ENCODE results near the gene MDM2. TPM values are rescaled to one million over a fixed set of nuclear protein-coding genes. Genes with fewer than 3 reads are reported as not detected.

Gene MDM2
- total and polyA plus RNA-seq, 2 donors (not counting 1 experiment from before 2014, with no cell fraction given): 46.6 to 240 TPM

DNA sequence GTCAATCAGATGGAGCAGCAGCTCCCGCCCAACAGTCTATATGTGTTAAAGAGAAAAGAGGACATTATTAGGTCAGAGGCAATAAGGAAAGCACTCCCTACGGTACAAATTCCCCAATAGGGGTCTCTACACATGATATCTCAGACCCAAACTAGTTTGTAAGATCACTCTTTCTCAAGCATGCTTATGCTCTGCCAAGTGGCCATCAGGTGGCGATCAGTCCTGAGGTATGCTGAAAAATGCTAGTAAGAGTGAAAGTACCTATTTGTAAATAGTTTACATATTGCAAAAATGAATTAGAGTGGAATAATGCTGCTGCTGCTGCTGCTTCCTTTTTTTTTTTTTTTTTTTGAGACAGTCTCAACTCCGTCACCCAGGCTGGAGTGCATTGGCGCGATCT lies 63.9 kb downstream of the MDM2 start:
- Histone ChIP-seq H3K36me3 (ENCODE audit: control insufficient read depth, insufficient read depth, low read length) (no peaks in the 10 kb centered on the region), H3K9ac (ENCODE audit: insufficient read depth, low read length) (no peak overlapping the region), H3K27ac (ENCODE audit: insufficient read depth, low read length) (no peak overlapping the region), H3K9me3 (ENCODE audit: control insufficient read depth, insufficient read depth, low read depth, low read length) (no peaks in the 10 kb centered on the region), H3K79me2 (ENCODE audit: control insufficient read depth, insufficient read depth, low read length) (no peaks in the 10 kb centered on the region), H3K27me3 (ENCODE audit: control insufficient read depth, insufficient read depth, low read length) (no peaks in the 10 kb centered on the region), H3K4me2 (ENCODE audit: extremely low read depth, insufficient read depth, low read length) (no peak overlapping the region), H2AFZ (ENCODE audit: low read length) (no peak overlapping the region), H3K4me3 (replicated peaks in 1 of 4; ENCODE audit: control extremely low read depth in 1 of 4, insufficient read depth in 1 of 4, low read depth in 3 of 4, low read length in 4 of 4) (no peak overlapping the region), H4K20me1 (ENCODE audit: control insufficient read depth, extremely low read depth, insufficient read depth, low read length) (no peaks in the 10 kb centered on the region), H3K4me1 (ENCODE audit: control insufficient read depth, extremely low read depth, insufficient read depth, low read length) (no peaks in the 10 kb centered on the region)
- DNase-seq (ENCODE audit: low read depth in 2 of 2): no peak
- TF ChIP-seq EZH2 (IDR thresholded peaks at IDR 0.05; ENCODE audit: low read length, missing control alignments): no peak
- TF ChIP-seq, protein P1, sequence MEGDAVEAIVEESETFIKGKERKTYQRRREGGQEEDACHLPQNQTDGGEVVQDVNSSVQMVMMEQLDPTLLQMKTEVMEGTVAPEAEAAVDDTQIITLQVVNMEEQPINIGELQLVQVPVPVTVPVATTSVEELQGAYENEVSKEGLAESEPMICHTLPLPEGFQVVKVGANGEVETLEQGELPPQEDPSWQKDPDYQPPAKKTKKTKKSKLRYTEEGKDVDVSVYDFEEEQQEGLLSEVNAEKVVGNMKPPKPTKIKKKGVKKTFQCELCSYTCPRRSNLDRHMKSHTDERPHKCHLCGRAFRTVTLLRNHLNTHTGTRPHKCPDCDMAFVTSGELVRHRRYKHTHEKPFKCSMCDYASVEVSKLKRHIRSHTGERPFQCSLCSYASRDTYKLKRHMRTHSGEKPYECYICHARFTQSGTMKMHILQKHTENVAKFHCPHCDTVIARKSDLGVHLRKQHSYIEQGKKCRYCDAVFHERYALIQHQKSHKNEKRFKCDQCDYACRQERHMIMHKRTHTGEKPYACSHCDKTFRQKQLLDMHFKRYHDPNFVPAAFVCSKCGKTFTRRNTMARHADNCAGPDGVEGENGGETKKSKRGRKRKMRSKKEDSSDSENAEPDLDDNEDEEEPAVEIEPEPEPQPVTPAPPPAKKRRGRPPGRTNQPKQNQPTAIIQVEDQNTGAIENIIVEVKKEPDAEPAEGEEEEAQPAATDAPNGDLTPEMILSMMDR (conservative IDR thresholded peaks at IDR 0.05 in 1 of 2, IDR thresholded peaks at IDR 0.05 in 1 of 2; ENCODE audit: low read depth in 1 of 2, low read length in 2 of 2): peak in 1 of 2 donors; percentile 27

DNA sequence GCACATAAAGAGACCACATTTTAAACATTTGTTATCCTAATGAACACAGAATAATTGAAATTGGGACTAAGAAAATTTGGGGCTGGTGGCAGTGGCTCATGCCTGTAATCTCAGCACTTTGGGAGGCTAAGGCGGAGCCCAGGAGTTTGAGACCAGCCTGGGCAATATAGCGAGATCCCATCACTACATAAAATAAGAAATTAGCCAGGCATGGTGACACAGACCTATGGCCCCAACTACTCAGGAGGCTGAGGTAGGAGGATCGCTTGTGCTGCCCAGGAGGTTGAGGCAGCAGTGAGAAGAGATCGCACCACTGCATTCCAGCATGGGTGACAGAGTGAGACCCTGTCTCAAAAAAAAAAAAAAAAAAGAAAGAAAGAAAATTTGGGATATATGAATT lies 65.3 kb downstream of the MDM2 start:
- Histone ChIP-seq H3K4me2 (ENCODE audit: extremely low read depth, insufficient read depth, low read length) (no peak overlapping the region), H3K27ac (ENCODE audit: insufficient read depth, low read length) (no peak overlapping the region), H3K9ac (ENCODE audit: insufficient read depth, low read length) (no peak overlapping the region), H3K4me1 (ENCODE audit: control insufficient read depth, extremely low read depth, insufficient read depth, low read length) (no peaks in the 10 kb centered on the region), H4K20me1 (ENCODE audit: control insufficient read depth, extremely low read depth, insufficient read depth, low read length) (no peaks in the 10 kb centered on the region), H3K79me2 (ENCODE audit: control insufficient read depth, insufficient read depth, low read length) (no peaks in the 10 kb centered on the region), H3K27me3 (ENCODE audit: control insufficient read depth, insufficient read depth, low read length) (no peaks in the 10 kb centered on the region), H3K36me3 (ENCODE audit: control insufficient read depth, insufficient read depth, low read length) (no peaks in the 10 kb centered on the region), H3K9me3 (ENCODE audit: control insufficient read depth, insufficient read depth, low read depth, low read length) (no peaks in the 10 kb centered on the region), H2AFZ (ENCODE audit: low read length) (no peak overlapping the region), H3K4me3 (replicated peaks in 1 of 4; ENCODE audit: control extremely low read depth in 1 of 4, insufficient read depth in 1 of 4, low read depth in 3 of 4, low read length in 4 of 4) (no peak overlapping the region)
- no peak for DNase-seq (ENCODE audit: low read depth in 2 of 2)
- TF ChIP-seq, protein P1 (conservative IDR thresholded peaks at IDR 0.05 in 1 of 2, IDR thresholded peaks at IDR 0.05 in 1 of 2; ENCODE audit: low read depth in 1 of 2, low read length in 2 of 2): no peak
- no peak for TF ChIP-seq EZH2 (IDR thresholded peaks at IDR 0.05; ENCODE audit: low read length, missing control alignments)

DNA sequence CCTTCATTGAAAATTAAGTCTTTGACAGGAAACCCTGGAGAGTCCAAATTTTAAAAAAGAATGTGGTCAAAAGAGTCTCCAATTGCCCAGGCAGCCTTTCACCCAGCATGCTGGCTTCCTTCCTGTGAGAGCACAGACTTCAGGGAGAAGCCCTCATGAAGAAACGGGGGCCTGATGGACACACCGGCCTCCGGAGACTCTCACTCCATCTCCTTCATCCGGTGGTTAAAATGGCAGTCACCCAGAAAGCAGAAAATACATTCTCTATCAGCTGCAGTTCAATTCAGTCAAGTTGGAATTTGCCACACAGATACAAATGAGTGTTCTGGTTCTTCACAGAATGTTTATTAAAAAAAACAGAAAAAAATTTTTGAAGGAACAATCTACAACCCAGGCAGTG lies 68.5 kb downstream of the MDM2 start:
- H3K4me2 ChIP-seq (ENCODE audit: extremely low read depth, insufficient read depth, low read length): no peak overlapping the region
- no peak overlapping the region for H3K27ac ChIP-seq (ENCODE audit: insufficient read depth, low read length)
- H4K20me1 ChIP-seq (ENCODE audit: control insufficient read depth, extremely low read depth, insufficient read depth, low read length): no peaks in the 10 kb centered on the region
- no peaks in the 10 kb centered on the region for H3K9me3 ChIP-seq (ENCODE audit: control insufficient read depth, insufficient read depth, low read depth, low read length)
- no peak overlapping the region for H3K4me3 ChIP-seq (replicated peaks in 1 of 4; ENCODE audit: control extremely low read depth in 1 of 4, insufficient read depth in 1 of 4, low read depth in 3 of 4, low read length in 4 of 4)
- no peaks in the 10 kb centered on the region for H3K36me3 ChIP-seq (ENCODE audit: control insufficient read depth, insufficient read depth, low read length)
- DNase-seq (ENCODE audit: low read depth in 2 of 2): peak in 1 of 2 donors; percentile 48
- no peaks in the 10 kb centered on the region for H3K27me3 ChIP-seq (ENCODE audit: control insufficient read depth, insufficient read depth, low read length)
- H3K4me1 ChIP-seq (ENCODE audit: control insufficient read depth, extremely low read depth, insufficient read depth, low read length): no peaks in the 10 kb centered on the region
- no peaks in the 10 kb centered on the region for H3K79me2 ChIP-seq (ENCODE audit: control insufficient read depth, insufficient read depth, low read length)
- no peak overlapping the region for H3K9ac ChIP-seq (ENCODE audit: insufficient read depth, low read length)
- no peak overlapping the region for H2AFZ ChIP-seq (ENCODE audit: low read length)
- TF ChIP-seq EZH2 (IDR thresholded peaks at IDR 0.05; ENCODE audit: low read length, missing control alignments): no peak
- TF ChIP-seq, protein P1 (conservative IDR thresholded peaks at IDR 0.05 in 1 of 2, IDR thresholded peaks at IDR 0.05 in 1 of 2; ENCODE audit: low read depth in 1 of 2, low read length in 2 of 2): no peak
